ENCODE measurements around the gene CD200R1.

Gene CD200R1

GRCh38 chr3:112894258-112894657 lies 80.6 kb downstream of the CD200R1 start:
- H3K4me3 ChIP-seq (ENCODE audit: low read depth, low read length), result no peak overlapping the region

DNA sequence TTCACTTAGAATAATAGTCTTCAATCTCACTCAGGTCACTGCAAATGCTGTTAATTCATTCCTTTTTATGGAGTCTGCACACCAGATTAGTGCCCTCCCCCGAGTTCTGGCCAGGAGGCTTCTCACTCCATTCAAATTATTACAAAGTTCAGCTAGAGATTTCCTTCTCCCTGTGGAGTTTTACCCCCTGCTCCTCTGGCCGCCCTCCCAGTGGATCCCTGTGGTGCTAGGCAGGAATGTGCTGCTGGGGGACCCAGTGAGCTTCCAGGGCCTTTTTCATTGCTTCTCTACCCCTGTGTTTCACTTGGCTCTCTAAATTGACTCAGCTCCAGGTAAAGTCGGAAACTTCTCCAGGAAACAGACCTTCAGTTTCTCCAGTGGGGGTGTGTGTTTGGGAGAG lies 85.5 kb downstream of the CD200R1 start:
- H3K4me3 ChIP-seq (ENCODE audit: low read depth, low read length), result no peak overlapping the region

DNA sequence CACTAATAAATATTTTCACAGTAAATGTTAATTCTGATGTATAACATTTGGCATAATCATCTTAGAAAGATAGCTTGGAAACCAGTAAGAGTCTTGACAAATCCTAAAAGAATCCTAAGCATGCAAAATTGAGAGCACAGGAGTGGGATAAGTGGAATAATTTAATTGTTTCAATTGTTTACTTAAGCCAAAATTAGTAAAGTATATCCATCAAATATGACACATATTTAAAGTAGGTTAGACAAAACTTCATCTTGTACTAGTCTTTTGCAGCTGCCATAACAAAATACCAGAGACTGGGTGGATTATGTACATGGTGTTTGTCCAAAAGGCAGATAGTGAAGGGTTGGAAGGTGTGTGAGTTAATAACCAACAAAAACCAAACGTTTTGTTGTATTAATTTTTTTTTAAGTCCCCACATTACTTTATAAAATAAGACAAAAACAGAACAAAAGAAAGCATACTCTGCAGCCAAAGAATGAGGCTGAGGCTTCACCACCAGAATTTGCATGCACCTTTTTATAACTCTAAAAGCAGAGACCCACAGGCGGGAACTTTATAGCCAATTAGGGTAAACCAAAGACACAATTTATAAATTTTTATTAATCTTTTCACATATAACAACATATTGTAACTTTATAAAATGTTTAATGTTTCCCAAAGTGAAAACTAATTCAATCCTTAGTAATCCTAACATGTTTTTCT lies 86.4 kb downstream of the CD200R1 start:
- H3K4me3 ChIP-seq (ENCODE audit: low read depth, low read length), result no peak overlapping the region

GRCh38 chr3:112884678-112885290 lies 90.1 kb downstream of the CD200R1 start:
- no peak overlapping the region for H3K4me3 ChIP-seq (ENCODE audit: low read depth, low read length)

DNA sequence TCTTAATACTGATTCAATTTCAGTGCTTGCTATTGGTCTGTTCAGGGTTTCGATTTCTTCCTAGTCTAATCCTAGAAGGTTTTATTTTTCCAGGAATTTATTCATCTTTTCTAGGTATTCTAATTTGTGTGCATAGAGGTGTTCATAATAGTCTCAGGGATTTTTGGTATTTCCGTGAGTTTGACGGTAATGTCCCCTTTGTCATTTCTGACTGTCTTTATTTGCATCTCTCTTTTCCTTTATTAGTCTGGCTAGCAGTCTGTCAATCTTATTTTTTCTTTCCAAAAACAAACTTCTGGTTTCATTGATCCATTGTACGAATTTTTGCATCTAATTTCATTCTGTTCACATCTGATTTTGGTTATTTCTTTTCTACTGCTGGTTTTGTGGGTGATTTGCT lies 93.0 kb downstream of the CD200R1 start:
- H3K4me3 ChIP-seq (ENCODE audit: low read depth, low read length), result no peak overlapping the region

DNA sequence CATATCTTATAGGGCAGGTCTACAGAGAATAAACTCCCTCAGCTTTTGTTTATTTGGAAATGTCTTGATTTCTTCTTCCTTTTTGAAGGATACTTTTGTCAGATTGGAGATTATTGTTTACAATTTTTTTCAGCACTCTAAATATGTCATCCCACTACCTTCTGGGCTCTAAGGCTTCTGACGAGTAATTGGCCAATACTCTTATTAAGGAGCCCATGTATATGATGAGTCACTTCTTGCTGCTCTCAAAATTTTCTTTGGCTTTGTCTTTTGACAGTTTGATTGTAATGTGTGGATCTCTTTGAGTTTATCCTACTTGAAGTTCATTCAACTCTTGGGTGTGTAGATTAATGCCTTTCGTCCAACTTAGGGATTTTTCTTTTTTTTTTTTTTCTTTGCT lies 99.3 kb downstream of the CD200R1 start:
- no peak overlapping the region for H3K4me3 ChIP-seq (ENCODE audit: low read depth, low read length)

- no peak overlapping the region for H3K4me3 ChIP-seq (ENCODE audit: low read depth, low read length)
Observed at GRCh38 chr3:112874725-112875124, 100.2 kb downstream of the CD200R1 start.

- no peak overlapping the region for H3K4me3 ChIP-seq (ENCODE audit: low read depth, low read length)
Observed at GRCh38 chr3:112873632-112874031, 101.3 kb downstream of the CD200R1 start.

DNA sequence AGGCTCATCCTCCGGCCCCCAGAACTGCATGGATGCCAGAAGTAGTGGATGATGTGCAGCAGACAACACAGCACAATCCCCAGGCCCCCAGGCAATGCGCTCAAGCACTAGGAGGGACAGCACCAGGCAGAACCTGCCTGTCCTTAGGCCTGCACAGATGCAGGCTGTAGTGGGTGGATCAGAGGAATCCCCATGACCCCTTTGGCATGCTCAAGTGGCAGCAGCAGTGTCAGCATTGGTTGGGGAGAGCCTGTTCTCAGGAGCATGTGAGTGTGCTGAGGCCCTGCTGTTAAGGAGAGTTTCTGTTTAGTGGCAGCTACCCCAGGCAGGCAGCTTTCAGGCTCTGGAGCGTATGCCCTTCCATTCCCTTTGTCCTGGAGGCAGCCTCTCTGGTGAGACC lies 103.2 kb downstream of the CD200R1 start:
- H3K4me3 ChIP-seq (ENCODE audit: low read depth, low read length), result no peak overlapping the region
